Measurements from ENCODE around the gene SERP1.

SERP1 gene

GRCh38 chr3:150543128-150543527 lies 3.2 kb downstream of the SERP1 start:
- in situ Hi-C loops (cut with HindIII; ENCODE audit: low pct_ligation_motif_present, low pct_unique_long_range_greater_than_20kb, low sequenced_read_pairs), result no loop called here
- no peak for DNase-seq

- in situ Hi-C loops (cut with HindIII; ENCODE audit: low pct_ligation_motif_present, low pct_unique_long_range_greater_than_20kb, low sequenced_read_pairs), result no loop called here
- DNase-seq, result no peak
Measured at GRCh38 chr3:150540991-150541390, 5.3 kb downstream of the SERP1 start.

- in situ Hi-C loops (cut with HindIII; ENCODE audit: low pct_ligation_motif_present, low pct_unique_long_range_greater_than_20kb, low sequenced_read_pairs), result no loop called here
- no peak for DNase-seq
Measured at GRCh38 chr3:150540297-150540696, 6.0 kb downstream of the SERP1 start.

- in situ Hi-C loops (cut with HindIII; ENCODE audit: low pct_ligation_motif_present, low pct_unique_long_range_greater_than_20kb, low sequenced_read_pairs), result no loop called here
- no peak for DNase-seq
Measured at GRCh38 chr3:150538324-150539208, 7.7 kb downstream of the SERP1 start.

- in situ Hi-C loops (cut with HindIII; ENCODE audit: low pct_ligation_motif_present, low pct_unique_long_range_greater_than_20kb, low sequenced_read_pairs), result no loop called here
- no peak for DNase-seq
Measured at GRCh38 chr3:150535204-150535603, 11.1 kb downstream of the SERP1 start.

- in situ Hi-C loops (cut with HindIII; ENCODE audit: low pct_ligation_motif_present, low pct_unique_long_range_greater_than_20kb, low sequenced_read_pairs), result no loop called here
- DNase-seq, result no peak
Measured at GRCh38 chr3:150531775-150532174, 14.5 kb downstream of the SERP1 start.

- in situ Hi-C loops (cut with HindIII; ENCODE audit: low pct_ligation_motif_present, low pct_unique_long_range_greater_than_20kb, low sequenced_read_pairs), result no loop called here
Measured at GRCh38 chr3:150528354-150528797, 17.9 kb downstream of the SERP1 start.

GRCh38 chr3:150527464-150528255 lies 18.6 kb downstream of the SERP1 start:
- in situ Hi-C loops (cut with HindIII; ENCODE audit: low pct_ligation_motif_present, low pct_unique_long_range_greater_than_20kb, low sequenced_read_pairs), result no loop called here
- DNase-seq, result no peak

More at GRCh38 chr3:150528354-150528797, 17.9 kb downstream of the SERP1 start:
- DNase-seq, result peak; percentile 24

GRCh38 chr3:150523538-150523937 lies 22.8 kb downstream of the SERP1 start:
- in situ Hi-C loops (cut with HindIII; ENCODE audit: low pct_ligation_motif_present, low pct_unique_long_range_greater_than_20kb, low sequenced_read_pairs), result no loop called here

GRCh38 chr3:150521463-150521862 lies 24.8 kb downstream of the SERP1 start:
- DNase-seq, result no peak
- in situ Hi-C loops (cut with HindIII; ENCODE audit: low pct_ligation_motif_present, low pct_unique_long_range_greater_than_20kb, low sequenced_read_pairs), result no loop called here

More at GRCh38 chr3:150523538-150523937, 22.8 kb downstream of the SERP1 start:
- no peak for DNase-seq

GRCh38 chr3:150520408-150520807 lies 25.9 kb downstream of the SERP1 start:
- no peak for DNase-seq
- in situ Hi-C loops (cut with HindIII; ENCODE audit: low pct_ligation_motif_present, low pct_unique_long_range_greater_than_20kb, low sequenced_read_pairs), result no loop called here

- no peak for DNase-seq
- in situ Hi-C loops (cut with HindIII; ENCODE audit: low pct_ligation_motif_present, low pct_unique_long_range_greater_than_20kb, low sequenced_read_pairs), result no loop called here
Measured at GRCh38 chr3:150519026-150519425, 27.3 kb downstream of the SERP1 start.

GRCh38 chr3:150515210-150515609 lies 31.1 kb downstream of the SERP1 start:
- DNase-seq, result no peak
- in situ Hi-C loops (cut with HindIII; ENCODE audit: low pct_ligation_motif_present, low pct_unique_long_range_greater_than_20kb, low sequenced_read_pairs), result no loop called here

- DNase-seq, result no peak
- in situ Hi-C loops (cut with HindIII; ENCODE audit: low pct_ligation_motif_present, low pct_unique_long_range_greater_than_20kb, low sequenced_read_pairs), result no loop called here
Measured at GRCh38 chr3:150511122-150511821, 35.0 kb downstream of the SERP1 start.

- no peak for DNase-seq
- in situ Hi-C loops (cut with HindIII; ENCODE audit: low pct_ligation_motif_present, low pct_unique_long_range_greater_than_20kb, low sequenced_read_pairs), result no loop called here
Measured at GRCh38 chr3:150509780-150510179, 36.5 kb downstream of the SERP1 start.

GRCh38 chr3:150508401-150508800 lies 37.9 kb downstream of the SERP1 start:
- in situ Hi-C loops (cut with HindIII; ENCODE audit: low pct_ligation_motif_present, low pct_unique_long_range_greater_than_20kb, low sequenced_read_pairs), result no loop called here
- no peak for DNase-seq

GRCh38 chr3:150504483-150504882 lies 41.8 kb downstream of the SERP1 start:
- no peak for DNase-seq
- in situ Hi-C loops (cut with HindIII; ENCODE audit: low pct_ligation_motif_present, low pct_unique_long_range_greater_than_20kb, low sequenced_read_pairs), result no loop called here

GRCh38 chr3:150503402-150504099 lies 42.7 kb downstream of the SERP1 start:
- DNase-seq, result no peak
- in situ Hi-C loops (cut with HindIII; ENCODE audit: low pct_ligation_motif_present, low pct_unique_long_range_greater_than_20kb, low sequenced_read_pairs), result no loop called here
